Measurements from ENCODE around the gene EEFSEC.

Gene EEFSEC

GRCh38 chr3:128322030-128323022, 169.0 kb downstream of the EEFSEC start:
- no peak overlapping the region for H3K27ac Mint-ChIP-seq
- no peaks in the 10 kb centered on the region for H3K9me3 Mint-ChIP-seq
- H3K27me3 Mint-ChIP-seq = no peaks in the 10 kb centered on the region
- H3K4me3 Mint-ChIP-seq = no peak overlapping the region
- H3K4me1 Mint-ChIP-seq = peaks cover 77% of the 10 kb centered on the region
- no peaks in the 10 kb centered on the region for H3K36me3 Mint-ChIP-seq

DNA sequence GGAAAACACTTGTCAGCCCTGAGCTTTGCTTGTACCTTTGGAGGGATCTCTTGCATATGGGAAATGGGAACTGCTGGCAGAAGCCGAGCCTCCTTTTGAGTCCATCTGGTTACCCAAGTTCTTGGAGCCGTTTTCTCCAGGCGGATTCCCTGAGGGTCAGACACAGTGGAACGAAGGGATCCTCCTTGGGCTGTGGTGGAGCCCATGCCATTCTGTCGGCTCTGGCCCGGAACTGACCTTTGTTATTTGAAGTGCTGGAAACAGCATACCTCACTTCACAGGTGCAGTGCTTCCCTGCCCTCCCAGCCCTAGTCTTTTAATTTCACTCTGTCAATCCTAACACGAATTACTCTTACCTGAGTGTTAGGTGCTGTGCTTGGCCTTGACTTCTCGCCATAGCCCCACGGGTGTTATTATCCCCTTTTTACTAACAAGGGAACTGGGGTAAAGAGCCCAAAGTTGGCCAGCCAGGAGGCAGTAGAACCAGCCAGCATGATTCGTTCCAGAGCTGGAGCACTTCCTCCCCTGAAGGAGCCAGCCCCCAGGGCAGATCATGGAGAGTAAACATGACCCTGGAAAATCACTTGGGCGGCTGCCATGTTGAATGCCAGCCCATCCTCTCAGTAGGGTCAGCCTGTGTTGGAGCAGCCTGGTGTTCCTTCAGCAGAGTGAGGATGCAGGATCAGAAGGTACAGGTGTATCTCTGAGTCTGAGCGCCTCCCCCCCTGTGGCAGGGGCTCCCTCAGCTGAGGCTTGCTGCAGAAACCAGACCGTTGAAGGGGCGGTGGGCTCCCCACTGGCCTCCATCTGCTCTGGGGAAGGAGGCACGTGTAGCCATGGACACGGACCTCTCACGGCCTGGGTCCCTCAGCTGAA, 170.2 kb downstream of the EEFSEC start:
- Mint-ChIP-seq H3K4me3 (no peak overlapping the region), H3K27me3 (no peaks in the 10 kb centered on the region), H3K9me3 (no peaks in the 10 kb centered on the region), H3K4me1 (peaks cover 69% of the 10 kb centered on the region), H3K27ac (no peak overlapping the region), H3K36me3 (no peaks in the 10 kb centered on the region)

DNA sequence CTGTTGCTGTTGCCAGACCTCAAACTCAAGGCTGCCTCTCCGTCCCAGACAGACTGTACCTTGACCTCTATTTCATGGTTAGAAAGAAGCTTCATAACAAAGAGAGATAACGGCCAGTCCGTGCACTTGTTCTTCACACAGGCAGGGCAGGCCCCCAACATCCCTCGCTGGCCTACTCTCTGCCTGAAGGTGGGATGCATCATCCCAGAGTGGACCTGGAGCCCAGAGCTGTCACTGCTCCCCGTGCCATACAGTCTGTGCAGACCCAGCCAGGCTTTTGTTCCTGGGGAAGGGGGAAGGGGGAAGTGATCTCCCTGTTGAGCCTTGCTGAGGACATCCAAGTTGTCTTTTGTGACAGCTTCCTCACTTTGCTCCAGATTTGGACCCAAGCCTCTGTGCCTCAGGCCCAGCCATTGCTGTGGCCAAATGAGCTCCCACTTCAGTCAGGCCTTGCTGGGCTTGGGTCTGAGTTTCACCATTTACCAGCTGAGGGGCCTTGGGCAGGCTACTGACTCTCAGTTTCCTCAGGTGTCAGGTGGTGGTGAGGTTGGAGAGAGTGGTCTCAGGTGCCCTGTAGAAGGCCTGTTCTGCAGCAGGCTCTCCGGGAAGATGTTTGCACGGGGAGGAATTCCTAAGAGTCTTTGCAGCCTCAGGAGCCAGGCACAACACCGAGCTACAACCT, 171.8 kb downstream of the EEFSEC start:
- Mint-ChIP-seq H3K4me1 (peaks cover 56% of the 10 kb centered on the region), H3K4me3 (no peak overlapping the region), H3K36me3 (no peaks in the 10 kb centered on the region), H3K9me3 (no peaks in the 10 kb centered on the region), H3K27ac (peak overlapping the region; percentile 59), H3K27me3 (no peaks in the 10 kb centered on the region)

GRCh38 chr3:128326051-128326823, 173.0 kb downstream of the EEFSEC start:
- Mint-ChIP-seq H3K27me3 (no peaks in the 10 kb centered on the region), H3K36me3 (no peaks in the 10 kb centered on the region), H3K4me1 (peaks cover 46% of the 10 kb centered on the region), H3K27ac (peak overlapping the region; percentile 70), H3K4me3 (no peak overlapping the region), H3K9me3 (no peaks in the 10 kb centered on the region)

DNA sequence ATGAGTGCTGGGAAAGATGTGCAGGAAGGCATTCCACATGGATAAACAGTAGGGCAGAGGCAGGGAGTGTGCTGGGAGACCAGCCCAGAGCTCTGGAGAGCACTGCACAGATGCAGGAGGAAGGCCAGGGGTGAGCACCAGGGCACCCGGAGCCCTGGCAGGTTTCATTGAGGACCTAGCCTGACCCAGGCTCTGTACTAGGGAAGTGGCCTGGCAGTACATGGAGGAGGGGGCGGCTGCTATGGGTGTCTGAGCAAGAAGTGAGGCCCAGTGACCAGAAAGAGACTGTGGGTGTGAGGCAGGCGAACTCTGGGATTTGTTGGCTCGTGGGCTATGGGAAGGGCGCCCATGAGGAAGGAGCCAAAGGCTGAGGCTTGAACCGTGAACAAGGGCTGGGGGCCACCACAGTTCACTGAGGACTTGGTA, 174.3 kb downstream of the EEFSEC start:
- peaks cover 36% of the 10 kb centered on the region for H3K4me1 Mint-ChIP-seq
- H3K27me3 Mint-ChIP-seq = no peaks in the 10 kb centered on the region
- H3K9me3 Mint-ChIP-seq = no peaks in the 10 kb centered on the region
- no peaks in the 10 kb centered on the region for H3K36me3 Mint-ChIP-seq
- no peak overlapping the region for H3K27ac Mint-ChIP-seq
- H3K4me3 Mint-ChIP-seq = no peak overlapping the region

GRCh38 chr3:128328546-128329458, 175.5 kb downstream of the EEFSEC start:
- H3K27me3 Mint-ChIP-seq = no peaks in the 10 kb centered on the region
- no peak overlapping the region for H3K4me3 Mint-ChIP-seq
- no peaks in the 10 kb centered on the region for H3K9me3 Mint-ChIP-seq
- H3K27ac Mint-ChIP-seq = no peak overlapping the region
- H3K4me1 Mint-ChIP-seq = peaks cover 36% of the 10 kb centered on the region
- H3K36me3 Mint-ChIP-seq = no peaks in the 10 kb centered on the region

DNA sequence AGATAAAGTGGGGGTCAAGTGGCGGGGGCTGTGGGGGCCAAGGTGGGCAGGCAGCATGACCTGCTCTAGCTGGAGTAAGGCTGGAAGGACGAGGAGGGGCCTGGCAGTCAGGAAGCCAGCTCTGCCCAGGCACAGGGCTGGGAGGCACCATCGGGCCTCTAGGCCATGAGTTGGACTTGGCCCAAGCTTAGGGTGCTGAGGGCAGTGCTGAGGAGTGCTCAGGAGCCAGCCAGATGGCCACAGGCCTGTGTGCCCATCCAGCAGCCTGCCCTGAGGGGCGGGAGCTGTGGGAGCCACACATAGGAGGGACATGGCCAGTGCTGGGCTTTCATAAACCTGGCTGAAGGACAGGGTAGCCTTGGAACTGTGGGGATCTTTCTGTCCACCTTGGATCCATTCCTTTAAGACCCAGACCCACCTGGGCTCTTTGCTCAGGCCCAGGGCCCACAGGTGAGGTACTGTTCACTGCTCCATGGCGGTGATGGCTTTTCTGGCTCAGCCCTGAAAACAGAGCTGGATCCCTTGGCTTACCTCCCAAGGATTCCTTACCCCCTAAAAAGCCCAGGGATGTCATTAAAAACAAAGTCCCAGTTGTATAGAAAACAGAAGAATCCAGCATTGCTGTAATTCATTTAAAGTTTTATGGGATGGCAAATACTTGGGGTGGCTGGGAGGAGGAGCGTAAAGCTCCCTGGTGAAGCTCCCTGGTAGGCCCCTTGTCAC, 176.4 kb downstream of the EEFSEC start:
- no peaks in the 10 kb centered on the region for H3K9me3 Mint-ChIP-seq
- peaks cover 28% of the 10 kb centered on the region for H3K4me1 Mint-ChIP-seq
- H3K27ac Mint-ChIP-seq = no peak overlapping the region
- no peak overlapping the region for H3K4me3 Mint-ChIP-seq
- H3K27me3 Mint-ChIP-seq = no peaks in the 10 kb centered on the region
- H3K36me3 Mint-ChIP-seq = no peaks in the 10 kb centered on the region

GRCh38 chr3:128330214-128330842, 177.0 kb downstream of the EEFSEC start:
- H3K9me3 Mint-ChIP-seq = no peaks in the 10 kb centered on the region
- peaks cover 22% of the 10 kb centered on the region for H3K4me1 Mint-ChIP-seq
- H3K4me3 Mint-ChIP-seq = no peak overlapping the region
- H3K36me3 Mint-ChIP-seq = no peaks in the 10 kb centered on the region
- no peak overlapping the region for H3K27ac Mint-ChIP-seq
- no peaks in the 10 kb centered on the region for H3K27me3 Mint-ChIP-seq

- no peaks in the 10 kb centered on the region for H3K4me1 Mint-ChIP-seq
- no peak overlapping the region for H3K27ac Mint-ChIP-seq
These were observed 180.9 kb downstream of the EEFSEC start for GRCh38 chr3:128334086-128334645.

DNA sequence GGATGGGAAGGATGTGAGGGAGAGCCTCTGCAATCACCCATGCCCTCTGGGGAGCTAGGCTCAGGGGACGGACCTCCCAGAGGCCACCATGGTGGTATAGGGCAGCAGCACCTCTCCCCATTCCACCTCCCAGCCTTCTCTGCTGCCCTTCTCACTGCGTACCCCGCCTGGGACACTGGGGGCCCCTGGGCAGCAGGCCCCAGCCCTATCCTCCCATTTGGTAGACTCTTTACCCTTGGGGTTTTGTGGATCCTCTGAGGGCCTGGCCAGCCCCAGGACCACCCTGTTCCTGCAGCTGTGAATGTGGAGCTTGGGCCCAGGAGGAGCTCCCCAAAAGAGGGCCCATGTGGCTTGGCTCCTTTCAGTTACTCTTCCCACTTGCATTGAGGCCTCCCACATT, 181.5 kb downstream of the EEFSEC start:
- peaks cover 6% of the 10 kb centered on the region for H3K36me3 Mint-ChIP-seq
- H3K27ac Mint-ChIP-seq = no peak overlapping the region
- no peaks in the 10 kb centered on the region for H3K9me3 Mint-ChIP-seq
- H3K27me3 Mint-ChIP-seq = no peaks in the 10 kb centered on the region
- no peaks in the 10 kb centered on the region for H3K4me1 Mint-ChIP-seq
- H3K4me3 Mint-ChIP-seq = no peak overlapping the region

More at GRCh38 chr3:128334086-128334645, 180.9 kb downstream of the EEFSEC start:
- Mint-ChIP-seq H3K4me3 (no peak overlapping the region), H3K27me3 (no peaks in the 10 kb centered on the region), H3K36me3 (peaks cover 6% of the 10 kb centered on the region), H3K9me3 (no peaks in the 10 kb centered on the region)

DNA sequence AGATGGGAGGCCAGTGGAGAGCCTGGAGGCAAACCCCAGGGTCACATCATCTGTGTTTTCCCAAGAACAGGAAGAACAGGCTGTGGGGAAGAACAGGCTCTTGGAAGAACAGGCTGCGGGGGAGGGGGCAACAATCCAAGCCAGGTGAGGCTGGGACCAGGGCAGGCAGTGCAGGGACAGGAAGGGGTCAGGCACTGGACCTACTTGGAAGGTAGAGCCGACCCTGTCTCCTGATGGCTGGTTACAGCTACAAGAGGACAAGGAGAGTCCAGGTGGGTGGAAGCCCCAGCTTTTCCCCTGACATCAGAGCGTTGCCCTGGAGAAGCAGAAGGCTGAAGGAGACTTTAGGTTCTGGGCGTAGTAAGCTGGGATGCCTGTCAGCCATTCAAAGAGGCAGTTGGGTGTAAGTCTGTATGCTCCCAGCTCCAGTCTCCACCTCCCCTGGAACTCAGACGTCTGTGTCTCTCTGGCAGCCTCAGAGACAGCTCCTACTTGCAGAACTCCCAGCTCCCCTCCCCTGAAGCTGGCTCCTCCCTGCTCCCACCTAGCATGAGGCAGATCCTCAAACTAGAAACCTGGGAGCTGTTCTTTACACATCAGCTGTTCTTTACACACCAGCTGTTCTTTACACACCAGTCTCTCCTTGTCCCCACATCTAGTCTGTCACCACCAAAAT, 182.5 kb downstream of the EEFSEC start:
- Mint-ChIP-seq H3K27me3 (no peaks in the 10 kb centered on the region), H3K9me3 (no peaks in the 10 kb centered on the region), H3K4me3 (no peak overlapping the region), H3K27ac (no peak overlapping the region), H3K36me3 (peaks cover 11% of the 10 kb centered on the region), H3K4me1 (no peaks in the 10 kb centered on the region)

- no peaks in the 10 kb centered on the region for H3K27me3 Mint-ChIP-seq
- no peaks in the 10 kb centered on the region for H3K4me1 Mint-ChIP-seq
- H3K4me3 Mint-ChIP-seq = no peak overlapping the region
- H3K27ac Mint-ChIP-seq = no peak overlapping the region
- peaks cover 11% of the 10 kb centered on the region for H3K36me3 Mint-ChIP-seq
- H3K9me3 Mint-ChIP-seq = no peaks in the 10 kb centered on the region
These were observed 183.3 kb downstream of the EEFSEC start for GRCh38 chr3:128336337-128337156.

All from activated naive CD4-positive, alpha-beta T cell treated with anti-CD3 and anti-CD28 coated beads, Interleukin-2, amount 50 U/mL, for 24 hours (primary cell).